H54 (cell line): Measurements from ENCODE around the gene RABGEF1.
"Not testable (repeated sequence)": the region's sequence is repeated elsewhere in the genome, so short reads cannot be mapped to it uniquely, and the experiment has no call there.

Experiments
- DNase-seq: peaks from one replicate; pipeline ENCODE4 v3.0.0; 2011; ENCODE audit warnings: low spot score, mixed read lengths; ENCODE audit not compliant: insufficient read length
- FAIRE-seq: peaks from 3 replicates; lab custom pipeline; 2011; peaks lifted over from hg19 to GRCh38; lab: Jason Lieb, UNC
- POLR2A ChIP-seq: IDR thresholded peaks from 2 replicates; pipeline ENCODE4 v1.6.1; 2011; ENCODE audit warnings: low read depth, mild to moderate bottlenecking, low read length

The RABGEF1 gene

GRCh38 chr7:66720561-66720960, 20.0 kb upstream of the RABGEF1 start:
- no peak for FAIRE-seq
- DNase-seq: no peak
- no peak for TF ChIP-seq POLR2A

GRCh38 chr7:66725843-66726242, 14.7 kb upstream of the RABGEF1 start:
- no peak for FAIRE-seq

GRCh38 chr7:66727058-66727457, 13.5 kb upstream of the RABGEF1 start:
- DNase-seq (no peak), FAIRE-seq (no peak)
- TF ChIP-seq POLR2A: no peak

More at GRCh38 chr7:66725843-66726242, 14.7 kb upstream of the RABGEF1 start:
- TF ChIP-seq POLR2A: no peak
- no peak for DNase-seq

- FAIRE-seq (no peak), DNase-seq (no peak)
- no peak for TF ChIP-seq POLR2A
These were observed 12.0 kb upstream of the RABGEF1 start for GRCh38 chr7:66728571-66728970.

GRCh38 chr7:66729274-66729673, 11.3 kb upstream of the RABGEF1 start:
- FAIRE-seq (no peak), DNase-seq (no peak)
- no peak for TF ChIP-seq POLR2A

- no peak for FAIRE-seq
- DNase-seq: no peak
- no peak for TF ChIP-seq POLR2A
These were observed 8.5 kb upstream of the RABGEF1 start for GRCh38 chr7:66731986-66732385.

GRCh38 chr7:66732439-66732838, 8.1 kb upstream of the RABGEF1 start:
- DNase-seq (no peak), FAIRE-seq (no peak)

GRCh38 chr7:66734006-66734405, 6.5 kb upstream of the RABGEF1 start:
- no peak for FAIRE-seq
- TF ChIP-seq POLR2A: no peak

More at GRCh38 chr7:66732439-66732838, 8.1 kb upstream of the RABGEF1 start:
- no peak for TF ChIP-seq POLR2A

GRCh38 chr7:66735154-66735553, 5.4 kb upstream of the RABGEF1 start:
- DNase-seq: no peak
- no peak for TF ChIP-seq POLR2A
- no peak for FAIRE-seq

More at GRCh38 chr7:66734006-66734405, 6.5 kb upstream of the RABGEF1 start:
- DNase-seq: no peak

GRCh38 chr7:66735850-66736249, 4.7 kb upstream of the RABGEF1 start:
- TF ChIP-seq POLR2A: no peak
- DNase-seq (no peak), FAIRE-seq (no peak)

GRCh38 chr7:66736892-66737291, 3.6 kb upstream of the RABGEF1 start:
- no peak for TF ChIP-seq POLR2A
- DNase-seq: no peak
- FAIRE-seq: no peak

- no peak for TF ChIP-seq POLR2A
- FAIRE-seq: no peak
- no peak for DNase-seq
These were observed 2.9 kb upstream of the RABGEF1 start for GRCh38 chr7:66737667-66738066.

GRCh38 chr7:66739477-66739876, 1.1 kb upstream of the RABGEF1 start:
- FAIRE-seq: no peak
- DNase-seq: no peak

GRCh38 chr7:66739953-66740301, 606 bp upstream of the RABGEF1 start:
- DNase-seq: no peak
- no peak for TF ChIP-seq POLR2A
- no peak for FAIRE-seq

More at GRCh38 chr7:66739477-66739876, 1.1 kb upstream of the RABGEF1 start:
- no peak for TF ChIP-seq POLR2A

- FAIRE-seq: not testable (repeated sequence)
- DNase-seq: peak; percentile 35
These were observed 612 bp downstream of the RABGEF1 start for GRCh38 chr7:66740980-66741709.

GRCh38 chr7:66741710-66742049, 1.1 kb downstream of the RABGEF1 start:
- FAIRE-seq (no peak), DNase-seq (no peak)
- no peak for TF ChIP-seq POLR2A

More at GRCh38 chr7:66740980-66741709, 612 bp downstream of the RABGEF1 start:
- 0 out of 2 replicates have a peak, but pooled peaks have one; percentile 10 for TF ChIP-seq POLR2A

- FAIRE-seq: not testable (repeated sequence)
- DNase-seq: peak; percentile 32
These were observed 1.8 kb downstream of the RABGEF1 start for GRCh38 chr7:66742298-66742697.
